ENCODE measurements around the gene CYP26A1. TPM values are rescaled to one million over a fixed set of nuclear protein-coding genes. Genes with fewer than 3 reads are reported as not detected.
"Not testable (repeated sequence)": the region's sequence is repeated elsewhere in the genome, so short reads cannot be mapped to it uniquely, and the experiment has no call there.

CYP26A1 gene
- total and polyA plus RNA-seq, 2 experiments from 2014 or later, result 1.2 to 1.8 TPM

DNA sequence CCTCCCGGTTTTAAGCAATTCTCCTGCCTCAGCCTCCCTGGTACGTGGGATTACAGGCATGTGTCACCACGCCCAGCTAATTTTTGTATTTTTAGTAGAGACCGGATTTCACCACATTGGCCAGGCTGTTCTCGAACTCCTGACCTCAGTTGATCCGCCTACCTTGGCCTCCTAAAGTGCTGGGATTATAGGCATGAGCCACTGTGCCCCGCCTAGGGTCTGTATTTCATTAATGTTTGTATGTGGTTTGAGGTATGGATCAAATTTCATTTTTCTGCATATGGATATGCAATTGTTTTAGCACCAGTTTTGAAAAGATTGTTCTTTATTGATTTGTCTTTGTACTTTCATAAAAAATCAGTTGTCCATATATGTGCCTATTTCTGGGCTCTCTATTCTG lies 26.0 kb downstream of the CYP26A1 start:
- no peak for TF ChIP-seq EZH2 (IDR thresholded peaks at IDR 0.05; ENCODE audit: low read depth, unreplicated experiment)
- no peak for TF ChIP-seq STAT1 (IDR thresholded peaks at IDR 0.05; ENCODE audit: unreplicated experiment)
- no peak overlapping the region for H3K4me2 ChIP-seq
- H3F3A ChIP-seq (replicated peaks; ENCODE audit: low read depth), result no peaks in the 10 kb centered on the region
- Mint-ChIP-seq H3K27ac (no peak overlapping the region), H3K4me1 (no peaks in the 10 kb centered on the region; the same call in 2 of the 3 replicates), H3K27me3 (ENCODE audit: insufficient read depth, low read depth, poor library complexity) (peaks cover 3% of the 10 kb centered on the region), H3K4me3 (no peak overlapping the region), H3K9me3 (peaks cover 23% of the 10 kb centered on the region; the same call in 2 of the 3 replicates), H3K36me3 (ENCODE audit: low read depth) (peaks cover 3% of the 10 kb centered on the region; the same call in 2 of the 3 replicates)
- H3K27ac ChIP-seq (ENCODE audit: low read depth), result no peak overlapping the region
- H3K4me1 ChIP-seq (ENCODE audit: insufficient read depth), result no peaks in the 10 kb centered on the region
- no peak overlapping the region for H3K4me3 ChIP-seq
- H3K36me3 ChIP-seq (ENCODE audit: insufficient read depth), result no peaks in the 10 kb centered on the region
- ATAC-seq (no peak), DNase-seq (ENCODE audit: low spot score) (no peak)
- no peaks in the 10 kb centered on the region for H3K79me2 ChIP-seq (replicated peaks; ENCODE audit: insufficient read depth)
- H3K27me3 ChIP-seq (ENCODE audit: insufficient read depth), result no peaks in the 10 kb centered on the region
- no peaks in the 10 kb centered on the region for H4K20me1 ChIP-seq (replicated peaks; ENCODE audit: insufficient read depth)
- no peak overlapping the region for H2AFZ ChIP-seq
- no peaks in the 10 kb centered on the region for H3K9me2 ChIP-seq (ENCODE audit: insufficient read depth)

DNA sequence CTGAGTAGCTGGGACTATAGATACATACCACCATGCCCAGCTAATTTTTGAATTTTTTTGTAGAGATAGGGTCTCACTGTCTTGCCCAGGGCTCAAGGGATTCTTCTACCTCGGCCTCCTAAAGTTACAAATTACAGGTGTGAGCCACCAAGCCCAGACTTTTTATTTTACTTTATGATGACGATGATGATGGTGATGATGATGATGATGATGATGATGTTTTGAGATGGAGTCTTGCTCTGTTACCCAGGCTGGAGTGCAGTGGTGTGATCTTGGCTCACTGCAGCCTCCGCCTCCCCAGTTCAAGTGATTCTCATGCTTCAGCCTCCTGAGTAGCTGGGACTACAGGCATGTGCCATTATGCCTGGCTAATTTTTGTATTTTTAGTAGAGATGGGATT lies 27.5 kb downstream of the CYP26A1 start:
- not testable (repeated sequence) for H3K27ac ChIP-seq (ENCODE audit: low read depth); H3K4me3 ChIP-seq; H3K36me3 ChIP-seq (ENCODE audit: insufficient read depth); H3K4me3 Mint-ChIP-seq; H3K27me3 ChIP-seq (ENCODE audit: insufficient read depth); ATAC-seq; H3K4me1 Mint-ChIP-seq; H3K9me2 ChIP-seq (ENCODE audit: insufficient read depth); H4K20me1 ChIP-seq (replicated peaks; ENCODE audit: insufficient read depth); H3F3A ChIP-seq (replicated peaks; ENCODE audit: low read depth); H3K4me1 ChIP-seq (ENCODE audit: insufficient read depth); DNase-seq (ENCODE audit: low spot score); H2AFZ ChIP-seq; H3K36me3 Mint-ChIP-seq (ENCODE audit: low read depth); H3K79me2 ChIP-seq (replicated peaks; ENCODE audit: insufficient read depth); H3K27me3 Mint-ChIP-seq (ENCODE audit: insufficient read depth, low read depth, poor library complexity); H3K27ac Mint-ChIP-seq; H3K4me2 ChIP-seq
- peaks cover 23% of the 10 kb centered on the region; the same call in 2 of the 3 replicates for H3K9me3 Mint-ChIP-seq

DNA sequence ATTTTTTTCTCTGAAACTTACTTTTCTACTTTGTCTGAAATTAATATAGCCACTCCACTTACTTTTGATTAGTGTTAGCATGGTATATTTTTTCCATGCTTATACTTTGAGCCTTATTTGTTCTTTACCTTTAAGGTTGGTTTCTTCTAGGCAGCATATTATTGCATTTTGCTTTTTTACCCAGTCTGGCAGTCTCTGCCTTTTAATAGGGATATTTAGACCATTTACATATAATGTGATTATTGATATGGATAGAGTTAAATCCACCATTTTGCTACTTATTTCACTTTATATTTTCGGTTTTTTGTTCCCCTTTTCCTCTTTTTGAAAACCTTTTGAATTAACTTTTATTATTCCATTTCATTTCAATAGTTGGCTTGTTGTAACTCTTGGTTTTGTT lies 30.3 kb downstream of the CYP26A1 start:
- Histone ChIP-seq H3K4me1 (ENCODE audit: insufficient read depth) (no peaks in the 10 kb centered on the region), H4K20me1 (replicated peaks; ENCODE audit: insufficient read depth) (no peaks in the 10 kb centered on the region), H3F3A (replicated peaks; ENCODE audit: low read depth) (no peaks in the 10 kb centered on the region), H3K36me3 (ENCODE audit: insufficient read depth) (no peaks in the 10 kb centered on the region), H3K27me3 (ENCODE audit: insufficient read depth) (no peaks in the 10 kb centered on the region), H3K9me2 (ENCODE audit: insufficient read depth) (no peaks in the 10 kb centered on the region), H3K27ac (ENCODE audit: low read depth) (no peak overlapping the region), H3K4me2 (no peak overlapping the region), H3K79me2 (replicated peaks; ENCODE audit: insufficient read depth) (no peaks in the 10 kb centered on the region), H3K4me3 (no peak overlapping the region), H2AFZ (no peak overlapping the region)
- Mint-ChIP-seq H3K4me3 (no peak overlapping the region), H3K27me3 (ENCODE audit: insufficient read depth, low read depth, poor library complexity) (peaks cover 5% of the 10 kb centered on the region), H3K27ac (no peak overlapping the region), H3K36me3 (ENCODE audit: low read depth) (peaks cover 3% of the 10 kb centered on the region; the same call in 2 of the 3 replicates), H3K4me1 (peaks cover 4% of the 10 kb centered on the region; the same call in 1 of the 3 replicates), H3K9me3 (peaks cover 23% of the 10 kb centered on the region; the same call in 2 of the 3 replicates)
- DNase-seq (ENCODE audit: low spot score) (no peak), ATAC-seq (no peak)
- no peak for TF ChIP-seq EZH2 (IDR thresholded peaks at IDR 0.05; ENCODE audit: low read depth, unreplicated experiment)
- no peak for TF ChIP-seq JUNB (IDR thresholded peaks at IDR 0.05; ENCODE audit: unreplicated experiment)
- no peak for TF ChIP-seq STAT1 (IDR thresholded peaks at IDR 0.05; ENCODE audit: unreplicated experiment)
- no peak for TF ChIP-seq NANOG (IDR thresholded peaks at IDR 0.05; ENCODE audit: borderline replicate concordance)
- no peak for TF ChIP-seq POLR2AphosphoS5 (IDR thresholded peaks at IDR 0.05; ENCODE audit: low read depth)
- TF ChIP-seq, protein P1, sequence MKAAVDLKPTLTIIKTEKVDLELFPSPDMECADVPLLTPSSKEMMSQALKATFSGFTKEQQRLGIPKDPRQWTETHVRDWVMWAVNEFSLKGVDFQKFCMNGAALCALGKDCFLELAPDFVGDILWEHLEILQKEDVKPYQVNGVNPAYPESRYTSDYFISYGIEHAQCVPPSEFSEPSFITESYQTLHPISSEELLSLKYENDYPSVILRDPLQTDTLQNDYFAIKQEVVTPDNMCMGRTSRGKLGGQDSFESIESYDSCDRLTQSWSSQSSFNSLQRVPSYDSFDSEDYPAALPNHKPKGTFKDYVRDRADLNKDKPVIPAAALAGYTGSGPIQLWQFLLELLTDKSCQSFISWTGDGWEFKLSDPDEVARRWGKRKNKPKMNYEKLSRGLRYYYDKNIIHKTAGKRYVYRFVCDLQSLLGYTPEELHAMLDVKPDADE (IDR thresholded peaks at IDR 0.05), result no peak
- TF ChIP-seq, protein P2, sequence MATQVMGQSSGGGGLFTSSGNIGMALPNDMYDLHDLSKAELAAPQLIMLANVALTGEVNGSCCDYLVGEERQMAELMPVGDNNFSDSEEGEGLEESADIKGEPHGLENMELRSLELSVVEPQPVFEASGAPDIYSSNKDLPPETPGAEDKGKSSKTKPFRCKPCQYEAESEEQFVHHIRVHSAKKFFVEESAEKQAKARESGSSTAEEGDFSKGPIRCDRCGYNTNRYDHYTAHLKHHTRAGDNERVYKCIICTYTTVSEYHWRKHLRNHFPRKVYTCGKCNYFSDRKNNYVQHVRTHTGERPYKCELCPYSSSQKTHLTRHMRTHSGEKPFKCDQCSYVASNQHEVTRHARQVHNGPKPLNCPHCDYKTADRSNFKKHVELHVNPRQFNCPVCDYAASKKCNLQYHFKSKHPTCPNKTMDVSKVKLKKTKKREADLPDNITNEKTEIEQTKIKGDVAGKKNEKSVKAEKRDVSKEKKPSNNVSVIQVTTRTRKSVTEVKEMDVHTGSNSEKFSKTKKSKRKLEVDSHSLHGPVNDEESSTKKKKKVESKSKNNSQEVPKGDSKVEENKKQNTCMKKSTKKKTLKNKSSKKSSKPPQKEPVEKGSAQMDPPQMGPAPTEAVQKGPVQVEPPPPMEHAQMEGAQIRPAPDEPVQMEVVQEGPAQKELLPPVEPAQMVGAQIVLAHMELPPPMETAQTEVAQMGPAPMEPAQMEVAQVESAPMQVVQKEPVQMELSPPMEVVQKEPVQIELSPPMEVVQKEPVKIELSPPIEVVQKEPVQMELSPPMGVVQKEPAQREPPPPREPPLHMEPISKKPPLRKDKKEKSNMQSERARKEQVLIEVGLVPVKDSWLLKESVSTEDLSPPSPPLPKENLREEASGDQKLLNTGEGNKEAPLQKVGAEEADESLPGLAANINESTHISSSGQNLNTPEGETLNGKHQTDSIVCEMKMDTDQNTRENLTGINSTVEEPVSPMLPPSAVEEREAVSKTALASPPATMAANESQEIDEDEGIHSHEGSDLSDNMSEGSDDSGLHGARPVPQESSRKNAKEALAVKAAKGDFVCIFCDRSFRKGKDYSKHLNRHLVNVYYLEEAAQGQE (IDR thresholded peaks at IDR 0.05; ENCODE audit: unreplicated experiment), result no peak
- TF ChIP-seq EZH2phosphoT487 (IDR thresholded peaks at IDR 0.05; ENCODE audit: unreplicated experiment), result no peak
- TF ChIP-seq, protein P3, sequence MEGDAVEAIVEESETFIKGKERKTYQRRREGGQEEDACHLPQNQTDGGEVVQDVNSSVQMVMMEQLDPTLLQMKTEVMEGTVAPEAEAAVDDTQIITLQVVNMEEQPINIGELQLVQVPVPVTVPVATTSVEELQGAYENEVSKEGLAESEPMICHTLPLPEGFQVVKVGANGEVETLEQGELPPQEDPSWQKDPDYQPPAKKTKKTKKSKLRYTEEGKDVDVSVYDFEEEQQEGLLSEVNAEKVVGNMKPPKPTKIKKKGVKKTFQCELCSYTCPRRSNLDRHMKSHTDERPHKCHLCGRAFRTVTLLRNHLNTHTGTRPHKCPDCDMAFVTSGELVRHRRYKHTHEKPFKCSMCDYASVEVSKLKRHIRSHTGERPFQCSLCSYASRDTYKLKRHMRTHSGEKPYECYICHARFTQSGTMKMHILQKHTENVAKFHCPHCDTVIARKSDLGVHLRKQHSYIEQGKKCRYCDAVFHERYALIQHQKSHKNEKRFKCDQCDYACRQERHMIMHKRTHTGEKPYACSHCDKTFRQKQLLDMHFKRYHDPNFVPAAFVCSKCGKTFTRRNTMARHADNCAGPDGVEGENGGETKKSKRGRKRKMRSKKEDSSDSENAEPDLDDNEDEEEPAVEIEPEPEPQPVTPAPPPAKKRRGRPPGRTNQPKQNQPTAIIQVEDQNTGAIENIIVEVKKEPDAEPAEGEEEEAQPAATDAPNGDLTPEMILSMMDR (conservative IDR thresholded peaks at IDR 0.05; ENCODE audit: low read depth in 2 of 2), result no peak
- no peak for TF ChIP-seq ZNF331 (CRISPR knock-in tag; IDR thresholded peaks at IDR 0.05; ENCODE audit: low read depth)

Data from GM23338 (cell line).